HT1080 (cell line): Measurements from ENCODE around the gene SPAG16. TPM values are rescaled to one million over a fixed set of nuclear protein-coding genes. Genes with fewer than 3 reads are reported as not detected.
"Not testable (repeated sequence)": the region's sequence is repeated elsewhere in the genome, so short reads cannot be mapped to it uniquely, and the experiment has no call there.

Experiments
- DNase-seq: peaks from one replicate; pipeline ENCODE4 v3.0.0-alpha.2; 2015; ENCODE audit warnings: low read depth
- total RNA-seq: library from RNA; depleted of rRNA; stranded (reverse); fragments of >200 nt; shearing (Covaris generic); gene quantifications from 2 replicates; pipeline ENCODE4 v1.2.3, GENCODE V29; 2014

SPAG16 gene
- total RNA-seq, 1 experiment from 2014 or later, result 15.4 TPM

- not testable (repeated sequence) for DNase-seq
Measured at GRCh38 chr2:213688825-213689224, 404.6 kb downstream of the SPAG16 start.

GRCh38 chr2:213689585-213689984, 405.3 kb downstream of the SPAG16 start:
- no peak for DNase-seq

- no peak for DNase-seq
Measured at GRCh38 chr2:213691351-213691750, 407.1 kb downstream of the SPAG16 start.

GRCh38 chr2:213696442-213696841, 412.2 kb downstream of the SPAG16 start:
- no peak for DNase-seq

- not testable (repeated sequence) for DNase-seq
Measured at GRCh38 chr2:213701365-213701764, 417.1 kb downstream of the SPAG16 start.

- DNase-seq, result no peak
Measured at GRCh38 chr2:213703406-213704098, 419.3 kb downstream of the SPAG16 start.

GRCh38 chr2:213710164-213710563, 425.9 kb downstream of the SPAG16 start:
- DNase-seq, result no peak

- DNase-seq, result not testable (repeated sequence)
Measured at GRCh38 chr2:213718411-213718810, 434.1 kb downstream of the SPAG16 start.

GRCh38 chr2:213722565-213722964, 438.3 kb downstream of the SPAG16 start:
- DNase-seq, result no peak

GRCh38 chr2:213723041-213723560, 438.8 kb downstream of the SPAG16 start:
- no peak for DNase-seq

GRCh38 chr2:213723707-213724106, 439.4 kb downstream of the SPAG16 start:
- DNase-seq, result no peak

GRCh38 chr2:213726101-213726500, 441.8 kb downstream of the SPAG16 start:
- DNase-seq, result no peak

- no peak for DNase-seq
Measured at GRCh38 chr2:213733893-213734292, 449.6 kb downstream of the SPAG16 start.

- no peak for DNase-seq
Measured at GRCh38 chr2:213740453-213740852, 456.2 kb downstream of the SPAG16 start.

- no peak for DNase-seq
Measured at GRCh38 chr2:213751446-213751845, 467.2 kb downstream of the SPAG16 start.

- no peak for DNase-seq
Measured at GRCh38 chr2:213752575-213752974, 468.3 kb downstream of the SPAG16 start.

- DNase-seq, result no peak
Measured at GRCh38 chr2:213757525-213757924, 473.3 kb downstream of the SPAG16 start.

GRCh38 chr2:213763354-213763753, 479.1 kb downstream of the SPAG16 start:
- no peak for DNase-seq

GRCh38 chr2:213763963-213764362, 479.7 kb downstream of the SPAG16 start:
- no peak for DNase-seq

- DNase-seq, result no peak
Measured at GRCh38 chr2:213764849-213765248, 480.6 kb downstream of the SPAG16 start.

GRCh38 chr2:213766062-213766461, 481.8 kb downstream of the SPAG16 start:
- DNase-seq, result no peak

- DNase-seq, result no peak
Measured at GRCh38 chr2:213766465-213766901, 482.2 kb downstream of the SPAG16 start.

- DNase-seq, result no peak
Measured at GRCh38 chr2:213787869-213788268, 503.6 kb downstream of the SPAG16 start.
